Measurements from ENCODE around the gene NKTR.

NKTR gene

GRCh38 chr3:42692667-42693529, 92.4 kb downstream of the NKTR start:
- DNase-seq (ENCODE audit: low read depth, low spot score): no peak
- Histone ChIP-seq H3K27me3 (ENCODE audit: insufficient read depth, insufficient read length) (peaks cover 8% of the 10 kb centered on the region), H3K36me3 (ENCODE audit: insufficient read depth, insufficient read length, low read length) (no peaks in the 10 kb centered on the region), H3K4me3 (ENCODE audit: insufficient read length, low read depth) (no peak overlapping the region), H3K9ac (ENCODE audit: insufficient read length, low read depth) (no peak overlapping the region), H3K9me3 (ENCODE audit: insufficient read depth, low read length) (no peaks in the 10 kb centered on the region), H3K4me1 (ENCODE audit: insufficient read depth, insufficient read length) (peaks cover 9% of the 10 kb centered on the region)
- TF ChIP-seq ZNF274 (IDR thresholded peaks at IDR 0.05; ENCODE audit: low read depth, low read length): no peak
- no peak for TF ChIP-seq YY1 (IDR thresholded peaks at IDR 0.05; ENCODE audit: insufficient read depth, insufficient read length)
- TF ChIP-seq SUZ12 (IDR thresholded peaks at IDR 0.05; ENCODE audit: extremely low read depth, insufficient read depth, insufficient read length): no peak

- Histone ChIP-seq H3K27me3 (ENCODE audit: insufficient read depth, insufficient read length) (peaks cover 11% of the 10 kb centered on the region), H3K4me3 (ENCODE audit: insufficient read length, low read depth) (no peak overlapping the region), H3K9ac (ENCODE audit: insufficient read length, low read depth) (no peak overlapping the region), H3K36me3 (ENCODE audit: insufficient read depth, insufficient read length, low read length) (no peaks in the 10 kb centered on the region), H3K4me1 (ENCODE audit: insufficient read depth, insufficient read length) (peaks cover 9% of the 10 kb centered on the region), H3K9me3 (ENCODE audit: insufficient read depth, low read length) (no peaks in the 10 kb centered on the region)
- no peak for DNase-seq (ENCODE audit: low read depth, low spot score)
- TF ChIP-seq SUZ12 (IDR thresholded peaks at IDR 0.05; ENCODE audit: extremely low read depth, insufficient read depth, insufficient read length) (no peak), YY1 (IDR thresholded peaks at IDR 0.05; ENCODE audit: insufficient read depth, insufficient read length) (no peak), ZNF274 (IDR thresholded peaks at IDR 0.05; ENCODE audit: low read depth, low read length) (no peak)
These were observed 93.0 kb downstream of the NKTR start for GRCh38 chr3:42693530-42693930.

GRCh38 chr3:42694366-42694765, 93.9 kb downstream of the NKTR start:
- no peak for DNase-seq (ENCODE audit: low read depth, low spot score)
- Histone ChIP-seq H3K4me1 (ENCODE audit: insufficient read depth, insufficient read length) (peaks cover 6% of the 10 kb centered on the region), H3K9ac (ENCODE audit: insufficient read length, low read depth) (no peak overlapping the region), H3K27me3 (ENCODE audit: insufficient read depth, insufficient read length) (peaks cover 14% of the 10 kb centered on the region), H3K4me3 (ENCODE audit: insufficient read length, low read depth) (no peak overlapping the region), H3K36me3 (ENCODE audit: insufficient read depth, insufficient read length, low read length) (no peaks in the 10 kb centered on the region), H3K9me3 (ENCODE audit: insufficient read depth, low read length) (no peaks in the 10 kb centered on the region)
- TF ChIP-seq ZNF274 (IDR thresholded peaks at IDR 0.05; ENCODE audit: low read depth, low read length) (no peak), SUZ12 (IDR thresholded peaks at IDR 0.05; ENCODE audit: extremely low read depth, insufficient read depth, insufficient read length) (no peak), YY1 (IDR thresholded peaks at IDR 0.05; ENCODE audit: insufficient read depth, insufficient read length) (no peak)

GRCh38 chr3:42696356-42697288, 96.1 kb downstream of the NKTR start:
- TF ChIP-seq YY1 (IDR thresholded peaks at IDR 0.05; ENCODE audit: insufficient read depth, insufficient read length) (no peak), SUZ12 (IDR thresholded peaks at IDR 0.05; ENCODE audit: extremely low read depth, insufficient read depth, insufficient read length) (no peak), ZNF274 (IDR thresholded peaks at IDR 0.05; ENCODE audit: low read depth, low read length) (no peak)
- Histone ChIP-seq H3K36me3 (ENCODE audit: insufficient read depth, insufficient read length, low read length) (no peaks in the 10 kb centered on the region), H3K9me3 (ENCODE audit: insufficient read depth, low read length) (no peaks in the 10 kb centered on the region), H3K27me3 (ENCODE audit: insufficient read depth, insufficient read length) (peaks cover 12% of the 10 kb centered on the region), H3K9ac (ENCODE audit: insufficient read length, low read depth) (no peak overlapping the region), H3K4me1 (ENCODE audit: insufficient read depth, insufficient read length) (peaks cover 9% of the 10 kb centered on the region), H3K4me3 (ENCODE audit: insufficient read length, low read depth) (no peak overlapping the region)
- no peak for DNase-seq (ENCODE audit: low read depth, low spot score)

- Histone ChIP-seq H3K9me3 (ENCODE audit: insufficient read depth, low read length) (no peaks in the 10 kb centered on the region), H3K36me3 (ENCODE audit: insufficient read depth, insufficient read length, low read length) (no peaks in the 10 kb centered on the region), H3K4me1 (ENCODE audit: insufficient read depth, insufficient read length) (peaks cover 9% of the 10 kb centered on the region), H3K27me3 (ENCODE audit: insufficient read depth, insufficient read length) (peaks cover 10% of the 10 kb centered on the region), H3K9ac (ENCODE audit: insufficient read length, low read depth) (no peak overlapping the region), H3K4me3 (ENCODE audit: insufficient read length, low read depth) (no peak overlapping the region)
- no peak for DNase-seq (ENCODE audit: low read depth, low spot score)
- TF ChIP-seq YY1 (IDR thresholded peaks at IDR 0.05; ENCODE audit: insufficient read depth, insufficient read length): no peak
- no peak for TF ChIP-seq SUZ12 (IDR thresholded peaks at IDR 0.05; ENCODE audit: extremely low read depth, insufficient read depth, insufficient read length)
- no peak for TF ChIP-seq ZNF274 (IDR thresholded peaks at IDR 0.05; ENCODE audit: low read depth, low read length)
These were observed 97.0 kb downstream of the NKTR start for GRCh38 chr3:42697289-42698051.

Data from NT2/D1 (cell line).